GM12865 (cell line): Measurements from ENCODE around the gene RPAIN.

ENCODE experiments used
- DNase-seq: peaks from one replicate; pipeline ENCODE4 v3.0.0; 2010; ENCODE audit warnings: low read depth
- H3K4me3 ChIP-seq: 2 replicates; pipeline ENCODE4 v1.5.1; 2011; ENCODE audit warnings: mild to moderate bottlenecking, low read depth, low read length, control low read depth
- CTCF ChIP-seq: IDR thresholded peaks from 2 replicates; pipeline ENCODE4 v1.5.1; 2011; ENCODE audit warnings: low read length, control low read depth, low read depth, inconsistent platforms; ENCODE audit not compliant: insufficient read depth; ENCODE audit errors: missing control alignments

RPAIN gene

GRCh38 chr17:5438716-5439445, 18.9 kb downstream of the RPAIN start, which contains the start of gene C1QBP:
Gene C1QBP (minus strand): TSS chr17:5439155. CDS start chr17:5439073, 82 bp downstream.
- TF ChIP-seq CTCF, result peak; percentile 96
- DNase-seq, result peak; percentile 97
- peak within 1 kb of the TSS; percentile 90 for H3K4me3 ChIP-seq

- H3K4me3 ChIP-seq, result peak overlapping the region; percentile 38
- DNase-seq, result no peak
- TF ChIP-seq CTCF, result no peak
Measured at GRCh38 chr17:5439446-5439764, 19.4 kb downstream of the RPAIN start.

- DNase-seq, result no peak
- TF ChIP-seq CTCF, result no peak
Measured at GRCh38 chr17:5443728-5444127, 23.7 kb downstream of the RPAIN start.

GRCh38 chr17:5444209-5444608, 24.2 kb downstream of the RPAIN start:
- H3K4me3 ChIP-seq, result no peak overlapping the region
- TF ChIP-seq CTCF, result no peak
- no peak for DNase-seq

More at GRCh38 chr17:5443728-5444127, 23.7 kb downstream of the RPAIN start:
- no peak overlapping the region for H3K4me3 ChIP-seq

- no peak for TF ChIP-seq CTCF
- no peak overlapping the region for H3K4me3 ChIP-seq
- DNase-seq, result no peak
Measured at GRCh38 chr17:5446786-5447185, 26.8 kb downstream of the RPAIN start.

- no peak overlapping the region for H3K4me3 ChIP-seq
- DNase-seq, result no peak
- TF ChIP-seq CTCF, result no peak
Measured at GRCh38 chr17:5464717-5465507, 44.9 kb downstream of the RPAIN start.
